ENCODE results near the gene CSPG4.
"Not testable (repeated sequence)": the region's sequence is repeated elsewhere in the genome, so short reads cannot be mapped to it uniquely, and the experiment has no call there.

- TF ChIP-seq CTCF, EZH2phosphoT487, EZH2 (IDR thresholded peaks at IDR 0.05): not testable (repeated sequence)
Measured at GRCh38 chr15:75762357-75762718, 49.7 kb upstream of the CSPG4 start.
